GM10266 (cell line): ENCODE results near the gene LRRC4B.

Experiments used
- DNase-seq: peaks from one replicate; pipeline ENCODE4 v3.0.0; 2012; ENCODE audit errors: extremely low spot score
- TF ChIP-seq, protein P1 (sequence below): IDR thresholded peaks from 2 replicates; pipeline ENCODE4 v1.5.1; 2012; ENCODE audit warnings: mild to moderate bottlenecking, low read depth; ENCODE audit not compliant: control insufficient read depth, insufficient read depth; ENCODE audit errors: missing control alignments

The LRRC4B gene

DNA sequence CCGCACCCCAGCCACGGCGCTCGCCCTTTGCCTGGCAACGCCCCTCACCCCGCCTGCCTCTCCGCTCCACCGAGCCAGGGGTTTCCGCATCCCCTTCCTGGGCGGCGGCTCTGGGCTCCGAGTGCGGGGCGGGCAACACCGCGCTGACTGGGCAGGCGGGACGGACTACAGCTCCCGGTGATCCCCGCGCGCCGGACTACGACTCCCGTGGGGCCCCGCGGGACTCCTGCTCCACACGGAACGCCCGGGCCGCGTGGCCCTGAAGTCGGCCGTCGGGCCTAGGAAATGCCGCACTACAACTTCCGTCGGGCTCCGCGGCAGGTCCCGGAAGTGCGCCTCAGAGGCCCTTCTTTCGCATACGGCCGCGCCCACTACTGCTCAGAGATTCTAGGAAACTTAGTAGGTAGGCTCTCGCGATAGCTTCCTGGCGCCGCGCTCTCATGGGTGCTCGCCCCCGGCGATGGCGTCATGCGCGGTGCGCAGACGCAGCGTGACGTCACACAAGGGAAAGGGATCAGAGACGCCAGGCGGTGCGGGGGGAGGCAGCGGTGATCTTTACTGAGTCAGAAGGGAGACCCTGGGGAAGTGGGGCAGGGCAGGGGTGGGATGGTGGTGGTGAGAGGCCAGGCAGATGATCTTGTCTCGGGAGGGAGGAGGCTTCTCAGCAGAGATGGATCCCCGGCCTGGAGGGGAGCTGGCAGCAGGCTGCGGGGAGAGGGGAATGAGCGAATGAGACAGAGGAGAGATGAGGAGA, 57.0 kb downstream of the LRRC4B start, which contains the start of gene JOSD2:
Gene JOSD2 (minus strand): TSS at position 123 of the 754 bp plus-strand sequence. CDS start 760 bp downstream, outside the sequence.
- TF ChIP-seq, protein P1, sequence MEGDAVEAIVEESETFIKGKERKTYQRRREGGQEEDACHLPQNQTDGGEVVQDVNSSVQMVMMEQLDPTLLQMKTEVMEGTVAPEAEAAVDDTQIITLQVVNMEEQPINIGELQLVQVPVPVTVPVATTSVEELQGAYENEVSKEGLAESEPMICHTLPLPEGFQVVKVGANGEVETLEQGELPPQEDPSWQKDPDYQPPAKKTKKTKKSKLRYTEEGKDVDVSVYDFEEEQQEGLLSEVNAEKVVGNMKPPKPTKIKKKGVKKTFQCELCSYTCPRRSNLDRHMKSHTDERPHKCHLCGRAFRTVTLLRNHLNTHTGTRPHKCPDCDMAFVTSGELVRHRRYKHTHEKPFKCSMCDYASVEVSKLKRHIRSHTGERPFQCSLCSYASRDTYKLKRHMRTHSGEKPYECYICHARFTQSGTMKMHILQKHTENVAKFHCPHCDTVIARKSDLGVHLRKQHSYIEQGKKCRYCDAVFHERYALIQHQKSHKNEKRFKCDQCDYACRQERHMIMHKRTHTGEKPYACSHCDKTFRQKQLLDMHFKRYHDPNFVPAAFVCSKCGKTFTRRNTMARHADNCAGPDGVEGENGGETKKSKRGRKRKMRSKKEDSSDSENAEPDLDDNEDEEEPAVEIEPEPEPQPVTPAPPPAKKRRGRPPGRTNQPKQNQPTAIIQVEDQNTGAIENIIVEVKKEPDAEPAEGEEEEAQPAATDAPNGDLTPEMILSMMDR = no peak

DNA sequence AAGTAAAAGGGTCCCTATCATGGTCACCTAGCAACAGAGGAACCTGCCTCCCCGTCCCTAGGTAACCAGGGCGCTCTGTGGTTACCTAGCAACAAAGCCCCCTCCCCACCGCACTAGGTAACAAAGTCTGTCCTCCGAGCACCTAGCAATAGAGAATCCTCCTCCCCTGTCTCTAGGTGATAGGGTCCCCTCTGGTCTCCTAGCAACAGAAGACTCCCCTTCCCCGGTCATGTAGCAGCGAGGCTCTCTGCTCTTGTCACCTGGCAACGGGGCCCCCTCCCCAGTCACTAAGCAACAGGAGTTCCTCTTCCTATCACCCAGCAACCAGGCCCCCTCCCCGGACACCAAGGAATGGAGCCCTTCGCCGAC, 57.6 kb downstream of the LRRC4B start:
- DNase-seq = no peak

More for the DNA sequence above, 57.0 kb downstream of the LRRC4B start, which contains the start of gene JOSD2:
- peak; percentile 99 for DNase-seq

DNA sequence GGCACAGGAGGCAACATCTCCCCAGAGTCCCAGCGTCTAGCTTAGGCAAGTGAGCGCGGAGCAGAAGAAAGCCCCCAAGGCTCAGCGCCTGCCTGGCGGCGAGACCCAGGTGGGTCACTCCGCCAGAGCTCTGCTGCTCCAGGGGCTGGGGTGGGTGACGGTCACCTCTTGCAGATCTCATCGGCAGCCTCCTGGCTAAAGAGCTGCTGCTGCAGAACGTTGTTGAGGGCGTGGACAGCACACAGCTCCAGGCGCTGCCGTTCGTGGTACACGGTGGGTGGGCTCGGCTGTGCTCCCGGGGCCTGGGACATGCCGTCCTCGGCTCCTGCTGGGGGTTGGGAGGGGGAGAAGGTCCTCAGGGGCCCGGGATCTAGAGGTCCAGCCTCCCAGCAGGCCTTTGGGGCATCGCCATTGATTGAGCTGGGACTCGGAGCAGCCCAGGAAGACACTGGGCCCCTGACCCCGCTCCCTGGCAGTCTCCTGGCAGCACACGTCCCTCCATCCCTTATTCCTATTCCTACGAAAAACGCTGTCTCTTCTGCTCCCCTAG, 58.0 kb downstream of the LRRC4B start:
- no peak for DNase-seq
- TF ChIP-seq, protein P1 = no peak

More for the DNA sequence above, 57.6 kb downstream of the LRRC4B start:
- TF ChIP-seq, protein P1 = no peak

DNA sequence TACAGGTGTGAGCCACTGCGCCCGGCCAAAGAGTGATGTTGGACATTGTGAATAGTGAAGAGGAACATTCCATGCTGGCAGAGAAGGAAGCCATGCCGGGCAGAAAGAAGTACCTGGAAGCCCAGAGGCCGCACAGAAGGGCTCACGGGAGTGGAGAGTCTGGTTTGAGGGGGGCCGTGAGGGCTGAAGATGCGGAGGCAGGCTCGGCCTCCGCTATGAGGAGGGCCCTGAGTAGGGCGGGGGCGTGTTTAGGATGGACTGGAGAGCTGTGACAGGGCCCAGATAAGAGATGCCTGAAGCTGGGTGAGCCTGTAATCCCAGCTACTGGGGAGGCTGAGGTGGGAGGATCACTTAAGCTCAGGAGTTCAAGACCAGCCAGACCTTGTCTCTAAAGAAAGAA, 58.9 kb downstream of the LRRC4B start:
- DNase-seq = no peak
- TF ChIP-seq, protein P1 = no peak

DNA sequence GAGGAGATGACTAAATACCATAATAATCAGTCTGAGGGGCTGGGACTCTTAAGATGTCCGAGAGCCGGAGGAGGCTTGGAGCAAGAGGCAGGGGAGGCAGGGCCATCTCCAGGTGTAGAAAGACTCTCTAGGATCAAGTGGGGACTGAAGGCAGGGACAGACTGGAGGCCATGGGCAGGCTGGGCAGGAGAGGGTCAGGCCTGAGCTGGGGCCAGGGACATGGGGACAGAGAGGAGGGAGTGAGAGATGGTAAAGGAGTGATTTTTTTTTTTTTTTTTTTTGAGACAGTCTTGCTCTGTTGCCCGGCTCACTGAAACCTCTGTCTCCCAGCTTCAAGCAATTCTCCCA, 59.4 kb downstream of the LRRC4B start:
- TF ChIP-seq, protein P1 = no peak
- DNase-seq = no peak

DNA sequence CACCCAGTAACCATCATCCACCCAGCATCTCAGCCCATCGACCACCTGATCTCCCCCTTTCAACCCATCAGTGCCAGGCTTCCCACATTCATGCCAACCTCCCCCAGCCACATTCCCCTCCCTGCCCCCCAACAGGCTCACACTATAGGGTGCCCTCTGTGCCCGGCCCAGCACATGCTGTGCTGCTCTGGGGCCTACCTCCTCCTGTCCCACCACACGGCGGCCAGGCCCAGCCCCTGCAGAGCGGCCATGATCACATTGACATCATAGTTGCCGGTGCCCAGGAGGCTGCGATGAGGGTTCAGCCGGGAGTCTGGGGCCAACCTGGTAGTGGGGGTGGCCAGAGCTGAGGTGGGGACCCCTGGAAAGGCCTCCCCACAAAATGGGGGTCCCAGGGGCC, 60.9 kb downstream of the LRRC4B start:
- no peak for DNase-seq
- TF ChIP-seq, protein P1 = no peak

DNA sequence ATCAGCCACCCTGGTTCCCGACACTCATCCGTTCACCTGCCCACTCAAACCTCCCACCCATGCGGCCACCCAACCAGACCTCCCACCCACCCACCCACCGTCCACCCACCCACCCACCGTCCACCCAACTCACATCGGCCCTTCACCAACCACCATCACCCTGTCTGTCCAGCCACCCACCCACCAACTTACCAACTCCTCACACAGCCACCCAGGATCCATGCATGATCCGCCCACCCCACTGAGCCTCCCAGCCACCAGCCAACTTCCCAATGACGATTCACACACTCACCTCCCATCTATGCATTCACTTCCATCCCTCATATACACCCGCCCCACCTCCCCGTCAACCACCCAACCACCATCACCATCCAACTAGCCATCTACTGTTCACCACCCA, 61.5 kb downstream of the LRRC4B start:
- TF ChIP-seq, protein P1 = no peak
- no peak for DNase-seq
